ENCODE data around the gene CAV3. TPM values are rescaled to one million over a fixed set of nuclear protein-coding genes. Genes with fewer than 3 reads are reported as not detected.

The CAV3 gene
- polyA plus RNA-seq, 1 experiment: not detected

GRCh38 chr3:8766148-8766547 is 32.5 kb downstream of the CAV3 start:
- TF ChIP-seq CTCF (IDR thresholded peaks at IDR 0.05; ENCODE audit: low read depth, low read length): no peak
- CTCF ChIA-PET: interaction anchor here (0.6 to 2.6 kb wide), 4 partner anchors 11 to 221 kb away, joined by 3 to 8 read pairs (median 4); no protein-coding TSS in a partner anchor
- no peak overlapping the region for H3K27ac ChIP-seq (ENCODE audit: low read depth, low read length)
- H3K27me3 ChIP-seq (ENCODE audit: control insufficient read depth, insufficient read depth, low read length): no peaks in the 10 kb centered on the region
- no peak for DNase-seq (ENCODE audit: low read depth, low spot score)
- POLR2A ChIA-PET: no interaction called here
- H3K9me3 ChIP-seq (ENCODE audit: control insufficient read depth, insufficient read depth, low read length): no peaks in the 10 kb centered on the region; the same call in 1 of the 2 replicates
- peak overlapping the region; percentile 66 for H3K4me3 ChIP-seq (ENCODE audit: low read depth, low read length)

GRCh38 chr3:8767256-8767666 is 33.7 kb downstream of the CAV3 start:
- H3K4me3 ChIP-seq (ENCODE audit: low read depth, low read length): peak overlapping the region; percentile 66

GRCh38 chr3:8767667-8768363 is 34.2 kb downstream of the CAV3 start:
- no peak for DNase-seq (ENCODE audit: low read depth, low spot score)
- POLR2A ChIA-PET: interaction anchor here (1.9 kb wide), 1 partner anchor 120 kb away, joined by 20 read pairs; no protein-coding TSS in a partner anchor
- no peak for TF ChIP-seq CTCF (IDR thresholded peaks at IDR 0.05; ENCODE audit: low read depth, low read length)
- H3K9me3 ChIP-seq (ENCODE audit: control insufficient read depth, insufficient read depth, low read length): no peaks in the 10 kb centered on the region; the same call in 1 of the 2 replicates
- CTCF ChIA-PET: interaction anchor here (1.0 to 3.6 kb wide), 9 partner anchors 9 to 202 kb away, joined by 5 to 78 read pairs (median 18); no protein-coding TSS in a partner anchor
- H3K4me3 ChIP-seq (ENCODE audit: low read depth, low read length): peak overlapping the region; percentile 66
- H3K27me3 ChIP-seq (ENCODE audit: control insufficient read depth, insufficient read depth, low read length): no peaks in the 10 kb centered on the region
- H3K27ac ChIP-seq (ENCODE audit: low read depth, low read length): peak overlapping the region; percentile 57

More at GRCh38 chr3:8767256-8767666, 33.7 kb downstream of the CAV3 start:
- H3K27ac ChIP-seq (ENCODE audit: low read depth, low read length): no peak overlapping the region
- no peaks in the 10 kb centered on the region for H3K27me3 ChIP-seq (ENCODE audit: control insufficient read depth, insufficient read depth, low read length)
- H3K9me3 ChIP-seq (ENCODE audit: control insufficient read depth, insufficient read depth, low read length): no peaks in the 10 kb centered on the region; the same call in 1 of the 2 replicates
- no peak for DNase-seq (ENCODE audit: low read depth, low spot score)
- ChIA-PET POLR2A (no interaction called here), CTCF (interaction anchor here (1.6 to 2.6 kb wide), 2 partner anchors 12 to 220 kb away, joined by 3 to 8 read pairs; no protein-coding TSS in a partner anchor)
- no peak for TF ChIP-seq CTCF (IDR thresholded peaks at IDR 0.05; ENCODE audit: low read depth, low read length)

GRCh38 chr3:8768364-8769087 is 34.9 kb downstream of the CAV3 start:
- DNase-seq (ENCODE audit: low read depth, low spot score): no peak
- H3K27ac ChIP-seq (ENCODE audit: low read depth, low read length): peak overlapping the region; percentile 57
- no peak for TF ChIP-seq CTCF (IDR thresholded peaks at IDR 0.05; ENCODE audit: low read depth, low read length)
- CTCF ChIA-PET: interaction anchor here (0.5 to 3.6 kb wide), 45 partner anchors 9 to 534 kb away, joined by 3 to 78 read pairs (median 11); partner anchors contain the start of gene RAD18
- peak overlapping the region; percentile 66 for H3K4me3 ChIP-seq (ENCODE audit: low read depth, low read length)
- no peaks in the 10 kb centered on the region; the same call in 1 of the 2 replicates for H3K9me3 ChIP-seq (ENCODE audit: control insufficient read depth, insufficient read depth, low read length)
- no peaks in the 10 kb centered on the region for H3K27me3 ChIP-seq (ENCODE audit: control insufficient read depth, insufficient read depth, low read length)
- POLR2A ChIA-PET: interaction anchor here (0.6 to 1.9 kb wide), 3 partner anchors 119 to 179 kb away, joined by 3 to 20 read pairs (median 4); no protein-coding TSS in a partner anchor

All from AG04450 (cell line).